Adipocyte (in vitro differentiated cells): ENCODE results near the gene ABHD10.
"Not testable (repeated sequence)": the region's sequence is repeated elsewhere in the genome, so short reads cannot be mapped to it uniquely, and the experiment has no call there.

ENCODE experiments used
- DNase-seq: peaks from one replicate; pipeline ENCODE4 v3.0.0-alpha.2; 2015; ENCODE audit warnings: low read depth
- H3K27me3 ChIP-seq: replicated peaks from 2 replicates; pipeline ENCODE4 v1.7.0; 2013; ENCODE audit warnings: mild to moderate bottlenecking, low read length, moderate library complexity; ENCODE audit not compliant: control insufficient read depth, insufficient read depth
- H3K36me3 ChIP-seq: 2 replicates; pipeline ENCODE4 v1.7.0; 2013; ENCODE audit warnings: low read length, mild to moderate bottlenecking, moderate library complexity; ENCODE audit not compliant: control insufficient read depth, insufficient read depth, severe bottlenecking
- H3K4me1 ChIP-seq: 2 replicates; pipeline ENCODE4 v1.7.0; 2013; ENCODE audit warnings: mild to moderate bottlenecking, low read length, moderate library complexity; ENCODE audit not compliant: control insufficient read depth, insufficient read depth
- H3K4me3 ChIP-seq: 2 replicates; pipeline ENCODE4 v1.7.0; 2013; ENCODE audit warnings: mild to moderate bottlenecking, low read length, moderate library complexity
- H3K9ac ChIP-seq: 2 replicates; pipeline ENCODE4 v1.7.0; 2013; ENCODE audit warnings: mild to moderate bottlenecking, low read length, moderate library complexity
- H3K9me3 ChIP-seq: 2 replicates; pipeline ENCODE4 v1.7.0; 2013; ENCODE audit warnings: mild to moderate bottlenecking, low read length, moderate library complexity; ENCODE audit not compliant: control insufficient read depth

ABHD10 gene

DNA sequence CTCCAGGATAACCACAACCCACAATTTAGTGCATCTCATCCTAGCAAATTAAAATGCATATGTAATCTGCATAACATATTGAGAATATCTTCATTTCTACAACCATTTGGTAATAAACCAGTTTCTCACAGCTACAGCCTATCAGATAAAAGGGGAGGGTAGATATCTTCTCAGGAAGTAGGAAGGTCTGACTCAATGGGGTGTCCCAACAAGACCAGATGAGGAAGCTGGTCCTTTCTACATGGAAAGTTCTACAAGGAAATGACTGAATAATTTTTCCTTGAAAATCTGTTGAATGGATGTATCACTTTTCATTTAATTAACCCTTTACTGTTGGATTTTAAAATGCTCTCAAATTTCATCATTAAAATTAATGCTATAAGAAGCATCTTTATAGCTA is 38.3 kb downstream of the ABHD10 start:
- Histone ChIP-seq H3K9ac (no peak overlapping the region), H3K36me3 (no peaks in the 10 kb centered on the region), H3K9me3 (peaks cover 3% of the 10 kb centered on the region), H3K4me3 (no peak overlapping the region), H3K27me3 (no peaks in the 10 kb centered on the region), H3K4me1 (peaks cover 48% of the 10 kb centered on the region)
- no peak for DNase-seq

DNA sequence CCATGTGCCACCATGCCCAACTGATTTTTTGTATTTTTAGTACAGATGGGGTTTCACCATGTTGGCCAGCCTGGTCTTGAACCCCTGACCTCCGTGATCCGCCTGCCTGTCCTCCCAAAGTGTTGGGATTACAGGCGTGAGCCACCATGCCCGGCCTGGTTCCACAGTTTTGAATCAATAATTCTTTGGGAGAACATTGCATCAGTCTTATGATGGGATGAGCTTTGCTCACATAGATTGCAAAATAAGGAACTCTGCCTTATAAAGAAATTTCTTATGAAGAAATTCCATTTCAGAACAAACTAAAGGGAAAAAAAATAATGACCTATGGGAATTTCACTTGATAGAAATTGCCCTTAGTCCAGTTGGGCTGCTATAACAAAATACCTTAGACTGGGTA is 39.9 kb downstream of the ABHD10 start:
- Histone ChIP-seq H3K27me3 (no peaks in the 10 kb centered on the region), H3K9ac (peak overlapping the region; percentile 66), H3K4me1 (peaks cover 49% of the 10 kb centered on the region), H3K4me3 (no peak overlapping the region), H3K36me3 (no peaks in the 10 kb centered on the region), H3K9me3 (peaks cover 3% of the 10 kb centered on the region)
- DNase-seq: peak; percentile 24

DNA sequence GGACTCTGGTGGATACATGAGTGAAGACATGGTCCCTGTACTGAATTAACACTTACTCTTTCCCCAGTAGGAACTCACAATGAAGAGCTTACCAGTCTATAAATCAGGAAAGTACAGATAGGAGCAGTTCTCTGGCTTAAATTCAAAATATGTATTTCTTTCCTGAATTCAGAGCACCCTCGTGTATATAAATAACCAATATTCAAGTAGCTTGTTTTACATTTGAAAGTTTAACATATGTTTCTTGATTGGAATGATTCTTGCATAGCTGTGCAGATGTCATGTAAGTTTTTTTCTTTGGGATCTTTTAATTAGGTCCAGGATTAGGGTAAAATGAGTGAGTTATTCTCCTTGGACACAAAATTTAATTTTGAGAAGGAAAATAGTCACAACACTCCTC is 40.9 kb downstream of the ABHD10 start:
- H3K9me3 ChIP-seq: peaks cover 3% of the 10 kb centered on the region
- H3K36me3 ChIP-seq: no peaks in the 10 kb centered on the region
- H3K4me3 ChIP-seq: no peak overlapping the region
- H3K27me3 ChIP-seq: no peaks in the 10 kb centered on the region
- DNase-seq: no peak
- peaks cover 49% of the 10 kb centered on the region for H3K4me1 ChIP-seq
- H3K9ac ChIP-seq: no peak overlapping the region

DNA sequence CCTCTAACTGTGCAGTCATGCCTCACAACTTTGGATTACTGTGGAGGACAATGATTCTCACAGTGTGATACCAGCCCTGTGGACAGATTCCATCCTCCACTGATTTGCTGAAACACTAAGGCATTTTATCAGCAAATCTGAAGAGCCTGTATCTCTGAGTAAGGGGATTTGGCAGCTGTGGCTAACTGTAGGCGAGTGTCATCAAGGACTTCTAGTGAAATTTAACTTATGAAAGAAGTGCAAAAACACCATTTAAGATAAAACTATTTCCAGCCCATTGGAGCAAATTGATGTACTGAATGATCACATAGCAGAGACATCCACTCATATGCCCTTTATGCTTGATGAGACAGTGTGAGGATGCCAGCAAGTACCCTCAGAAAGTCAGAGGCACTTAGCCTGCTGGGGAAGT is 41.9 kb downstream of the ABHD10 start:
- no peaks in the 10 kb centered on the region for H3K27me3 ChIP-seq
- peaks cover 3% of the 10 kb centered on the region for H3K9me3 ChIP-seq
- H3K36me3 ChIP-seq: no peaks in the 10 kb centered on the region
- DNase-seq: no peak
- H3K4me1 ChIP-seq: peaks cover 49% of the 10 kb centered on the region
- peak overlapping the region; percentile 61 for H3K9ac ChIP-seq
- H3K4me3 ChIP-seq: no peak overlapping the region

DNA sequence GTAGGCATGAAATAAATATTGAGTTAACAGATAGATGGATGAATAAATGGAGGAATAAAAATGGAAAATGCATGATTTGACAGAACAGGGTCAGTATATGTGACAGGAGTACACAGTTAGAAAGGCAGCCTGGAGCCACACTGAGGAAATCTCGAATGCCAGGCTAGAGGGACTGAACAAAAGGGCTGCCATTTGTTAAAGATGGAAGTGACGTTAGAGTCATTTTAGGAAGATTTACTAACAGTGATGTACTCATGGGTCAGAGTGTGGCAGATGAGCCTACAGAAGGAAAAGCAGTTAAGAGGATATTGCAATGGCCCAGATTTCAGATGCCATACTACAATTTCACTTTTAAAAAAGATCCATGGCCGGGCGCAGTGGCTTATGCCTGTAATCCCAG is 48.3 kb downstream of the ABHD10 start:
- DNase-seq: no peak
- no peak overlapping the region for H3K4me3 ChIP-seq
- no peak overlapping the region for H3K9ac ChIP-seq
- H3K36me3 ChIP-seq: no peaks in the 10 kb centered on the region
- no peaks in the 10 kb centered on the region for H3K9me3 ChIP-seq
- no peaks in the 10 kb centered on the region for H3K27me3 ChIP-seq
- peaks cover 7% of the 10 kb centered on the region for H3K4me1 ChIP-seq

DNA sequence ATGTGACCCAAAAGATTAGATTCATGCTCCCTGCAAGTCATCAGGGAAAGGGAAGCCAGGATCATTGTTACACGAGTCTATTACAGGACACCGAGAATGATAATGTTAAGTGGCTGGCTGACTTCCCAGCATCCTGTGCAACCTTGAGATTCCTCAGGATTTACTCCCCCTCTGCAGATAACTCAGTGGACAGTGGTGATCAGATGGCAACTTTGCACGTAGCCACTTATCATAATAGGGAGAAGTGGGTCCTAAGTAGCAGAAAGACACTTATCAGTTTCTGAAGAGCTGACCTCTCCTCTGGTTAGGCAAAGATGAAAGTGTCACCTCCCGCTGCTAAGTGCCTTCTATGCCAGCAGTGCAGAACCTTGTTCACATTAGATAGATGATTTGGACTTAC is 49.0 kb downstream of the ABHD10 start:
- Histone ChIP-seq H3K36me3 (no peaks in the 10 kb centered on the region), H3K9me3 (no peaks in the 10 kb centered on the region), H3K9ac (no peak overlapping the region), H3K4me3 (no peak overlapping the region), H3K4me1 (peaks cover 5% of the 10 kb centered on the region), H3K27me3 (no peaks in the 10 kb centered on the region)
- no peak for DNase-seq

DNA sequence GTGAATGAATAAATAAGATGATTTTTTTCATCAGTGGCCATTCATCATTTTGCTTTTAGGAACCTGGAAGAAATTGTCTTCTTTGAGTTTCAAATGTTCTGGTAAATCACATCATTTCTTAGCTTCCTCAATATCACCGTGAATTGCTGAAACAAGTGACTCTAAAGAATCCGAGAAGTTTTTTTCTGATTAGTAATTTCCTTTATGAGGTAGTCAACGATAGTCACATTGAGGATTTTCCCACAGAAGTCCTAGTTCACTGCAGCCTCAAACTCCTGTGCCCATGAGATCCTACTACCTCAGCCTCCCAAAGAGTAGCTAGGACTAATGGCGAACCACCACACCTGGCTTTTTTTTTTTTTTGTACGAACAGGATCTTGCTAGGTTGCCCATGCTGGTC is 52.1 kb downstream of the ABHD10 start:
- H3K4me3 ChIP-seq: no peak overlapping the region
- no peaks in the 10 kb centered on the region for H3K36me3 ChIP-seq
- H3K9ac ChIP-seq: no peak overlapping the region
- H3K9me3 ChIP-seq: no peaks in the 10 kb centered on the region
- H3K4me1 ChIP-seq: peaks cover 5% of the 10 kb centered on the region
- no peaks in the 10 kb centered on the region for H3K27me3 ChIP-seq
- no peak for DNase-seq

DNA sequence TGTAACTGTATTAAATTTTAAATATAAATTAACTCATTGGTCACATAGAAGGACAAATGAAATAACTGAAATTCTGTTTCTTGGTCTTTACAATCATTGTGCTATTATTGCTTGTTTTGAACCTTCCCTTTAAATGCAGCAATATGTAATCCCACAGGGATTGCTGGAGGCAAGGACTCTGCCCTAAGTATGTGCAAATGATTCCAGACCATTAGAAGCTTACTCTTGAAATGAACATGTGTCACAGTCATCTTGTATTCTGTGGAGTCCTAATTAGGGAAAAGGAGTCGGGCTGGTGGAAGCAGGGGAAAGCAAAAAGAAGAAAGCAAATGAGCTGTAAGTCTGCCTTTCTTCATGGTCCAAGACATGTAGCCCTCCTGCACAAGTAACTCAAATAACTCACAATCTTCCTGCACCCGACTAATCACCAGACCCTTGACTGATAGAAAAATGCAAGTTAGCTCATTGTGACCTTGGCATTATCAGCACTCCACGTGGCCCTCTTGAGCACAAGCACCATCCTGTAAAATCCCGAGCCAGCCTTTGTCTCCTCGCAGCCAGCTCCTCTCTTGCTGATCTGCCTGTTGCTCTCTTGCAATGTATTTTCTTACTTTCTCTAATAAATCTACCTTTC is 53.4 kb downstream of the ABHD10 start:
- H3K4me3 ChIP-seq: no peak overlapping the region
- H3K4me1 ChIP-seq: peaks cover 5% of the 10 kb centered on the region
- H3K27me3 ChIP-seq: no peaks in the 10 kb centered on the region
- no peaks in the 10 kb centered on the region for H3K36me3 ChIP-seq
- no peak overlapping the region for H3K9ac ChIP-seq
- no peaks in the 10 kb centered on the region for H3K9me3 ChIP-seq
- DNase-seq: no peak

DNA sequence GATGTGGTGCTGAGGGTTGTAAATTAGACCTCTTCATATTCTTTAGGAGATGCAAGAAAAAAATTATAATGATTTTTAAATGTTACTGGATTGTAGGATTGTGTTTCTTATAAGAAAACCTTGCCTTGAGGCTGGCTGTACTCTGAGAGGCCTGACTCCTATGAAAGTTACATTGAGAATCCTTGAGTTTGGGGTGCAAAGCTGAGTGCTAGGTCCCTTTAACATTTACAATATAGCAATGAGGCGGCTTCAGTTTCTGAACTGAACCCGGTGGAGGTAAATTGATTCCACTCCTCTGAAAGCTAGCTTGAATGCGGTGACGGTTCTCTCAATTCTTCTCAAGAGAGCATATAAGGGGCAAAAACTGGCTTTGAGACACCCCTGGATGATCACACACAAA is 55.6 kb downstream of the ABHD10 start, which contains the start of gene TMPRSS7:
TMPRSS7 (plus strand) TSS at position 301 of the 400 bp plus-strand sequence. CDS start 110 bp downstream, outside the sequence.
- Histone ChIP-seq H3K4me1 (peaks cover 5% of the 10 kb centered on the region), H3K36me3 (no peaks in the 10 kb centered on the region), H3K27me3 (no peaks in the 10 kb centered on the region), H3K9ac (no peak within 1 kb of the TSS), H3K9me3 (no peaks in the 10 kb centered on the region), H3K4me3 (no peak within 1 kb of the TSS)
- no peak for DNase-seq

DNA sequence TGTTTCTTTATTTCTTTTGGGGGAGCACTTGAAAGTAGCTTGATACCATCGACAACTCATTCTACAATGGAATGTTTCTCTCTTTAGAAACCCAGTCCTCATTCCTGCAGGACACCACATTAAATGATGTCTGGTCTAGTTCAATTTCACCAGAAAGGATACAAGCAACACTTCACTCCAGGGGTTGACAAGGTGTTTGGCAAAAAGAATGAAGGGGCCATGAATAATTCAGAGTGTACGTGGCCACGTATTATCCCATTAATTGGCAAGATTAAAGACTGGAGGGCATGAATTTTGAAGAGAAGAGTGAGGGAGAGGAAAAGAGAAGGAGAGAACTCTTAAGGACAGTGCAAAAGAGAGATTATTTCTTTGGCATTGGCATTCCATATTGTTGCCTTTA is 56.4 kb downstream of the ABHD10 start:
- no peaks in the 10 kb centered on the region for H3K36me3 ChIP-seq
- DNase-seq: no peak
- peaks cover 5% of the 10 kb centered on the region for H3K4me1 ChIP-seq
- H3K9me3 ChIP-seq: no peaks in the 10 kb centered on the region
- no peak overlapping the region for H3K9ac ChIP-seq
- no peaks in the 10 kb centered on the region for H3K27me3 ChIP-seq
- H3K4me3 ChIP-seq: no peak overlapping the region

DNA sequence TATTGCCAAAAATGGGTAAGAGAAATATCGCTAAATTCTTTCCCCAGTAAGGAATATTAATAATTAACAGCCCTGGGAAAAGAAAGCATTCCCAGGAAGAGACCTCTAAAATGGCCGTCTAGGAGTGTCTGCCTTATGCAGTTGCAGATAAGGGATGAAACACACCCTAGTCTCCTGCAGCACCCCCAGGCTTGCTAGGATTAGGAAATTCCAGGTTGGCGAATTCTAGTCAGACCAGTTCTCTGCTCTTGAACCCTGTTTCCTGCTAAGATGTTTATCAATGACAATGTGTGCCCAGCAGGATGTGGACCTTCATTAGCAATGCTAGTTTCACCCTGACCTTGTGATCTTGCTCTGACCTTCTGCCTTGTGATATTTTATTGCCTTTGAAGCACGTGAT is 58.4 kb downstream of the ABHD10 start:
- H3K9ac ChIP-seq, H3K4me1 ChIP-seq, H3K27me3 ChIP-seq, DNase-seq, H3K9me3 ChIP-seq, H3K4me3 ChIP-seq, H3K36me3 ChIP-seq: not testable (repeated sequence)

DNA sequence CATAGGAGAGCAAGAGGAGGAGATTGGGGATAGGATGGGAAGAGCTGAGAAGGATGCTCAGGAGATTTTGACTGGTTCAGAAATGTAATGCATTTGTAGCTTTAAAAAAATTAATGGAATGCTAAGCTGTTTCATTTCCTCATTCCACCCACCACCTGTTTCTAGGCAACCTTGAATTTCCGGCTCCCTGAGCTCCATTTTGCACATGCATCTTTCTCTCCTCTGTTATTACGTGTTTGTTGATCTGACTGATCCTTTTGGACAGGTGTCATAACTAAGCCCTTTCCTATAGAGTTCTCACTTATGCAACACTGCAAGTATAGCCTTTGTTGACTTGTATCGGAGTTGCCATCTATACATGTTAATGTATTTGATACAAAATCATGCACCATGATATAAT is 60.0 kb downstream of the ABHD10 start:
- Histone ChIP-seq H3K9me3 (no peaks in the 10 kb centered on the region), H3K36me3 (no peaks in the 10 kb centered on the region), H3K9ac (no peak overlapping the region)

More for the DNA sequence above, 60.0 kb downstream of the ABHD10 start:
- Histone ChIP-seq H3K27me3 (no peaks in the 10 kb centered on the region), H3K4me3 (no peak overlapping the region), H3K4me1 (peaks cover 5% of the 10 kb centered on the region)
- no peak for DNase-seq
